NCI-H1417 treated with DMSO at 0.1 percent for 48 hours (cell line): ENCODE measurements around the gene MRAS.
"Not testable (repeated sequence)": the region's sequence is repeated elsewhere in the genome, so short reads cannot be mapped to it uniquely, and the experiment has no call there.

ENCODE experiments used
- DNase-seq: peaks from one replicate; lab custom pipeline; 2025; lab: John Stamatoyannopoulos, UW

Gene MRAS

GRCh38 chr3:138389841-138390581 lies 41.6 kb downstream of the MRAS start:
- no peak for DNase-seq

- no peak for DNase-seq
These were observed 42.2 kb downstream of the MRAS start for GRCh38 chr3:138390582-138390932.

GRCh38 chr3:138394156-138394555 lies 45.8 kb downstream of the MRAS start:
- no peak for DNase-seq

- no peak for DNase-seq
These were observed 46.3 kb downstream of the MRAS start for GRCh38 chr3:138394686-138395085.

- DNase-seq: no peak
These were observed 47.7 kb downstream of the MRAS start for GRCh38 chr3:138395865-138396751.

GRCh38 chr3:138396752-138397410 lies 48.5 kb downstream of the MRAS start:
- DNase-seq: no peak

GRCh38 chr3:138397983-138398382 lies 49.6 kb downstream of the MRAS start:
- no peak for DNase-seq

GRCh38 chr3:138398791-138399575 lies 50.6 kb downstream of the MRAS start:
- DNase-seq: no peak

- DNase-seq: no peak
These were observed 51.4 kb downstream of the MRAS start for GRCh38 chr3:138399766-138400165.

GRCh38 chr3:138400651-138401070 lies 52.3 kb downstream of the MRAS start:
- DNase-seq: no peak

- no peak for DNase-seq
These were observed 53.5 kb downstream of the MRAS start for GRCh38 chr3:138401834-138402233.

- no peak for DNase-seq
These were observed 55.7 kb downstream of the MRAS start for GRCh38 chr3:138404121-138404520.

- no peak for DNase-seq
These were observed 56.6 kb downstream of the MRAS start for GRCh38 chr3:138405001-138405400.

- no peak for DNase-seq
These were observed 57.1 kb downstream of the MRAS start for GRCh38 chr3:138405486-138405885.

- DNase-seq: no peak
These were observed 58.2 kb downstream of the MRAS start for GRCh38 chr3:138406606-138407005.

- no peak for DNase-seq
These were observed 59.0 kb downstream of the MRAS start for GRCh38 chr3:138407236-138407907.

GRCh38 chr3:138408751-138409570 lies 60.6 kb downstream of the MRAS start:
- no peak for DNase-seq

GRCh38 chr3:138412821-138413551 lies 64.6 kb downstream of the MRAS start:
- DNase-seq: no peak

- not testable (repeated sequence) for DNase-seq
These were observed 67.9 kb downstream of the MRAS start for GRCh38 chr3:138416236-138416635.

- peak; percentile 28 for DNase-seq
These were observed 69.2 kb downstream of the MRAS start for GRCh38 chr3:138417559-138417982.
